B cell (primary cell): Measurements from ENCODE around the gene ZNF157.
"Not testable (repeated sequence)": the region's sequence is repeated elsewhere in the genome, so short reads cannot be mapped to it uniquely, and the experiment has no call there.

Source experiments
- CTCF ChIP-seq: fragments of 200-600 bp; IDR thresholded peaks from one replicate; pipeline ENCODE4 v1.8.0; 2022; ENCODE audit warnings: antibody characterized with exemption, mild to moderate bottlenecking
- EZH2 ChIP-seq: IDR thresholded peaks from 2 replicates; pipeline ENCODE4 v1.6.1; 2012; ENCODE audit warnings: borderline replicate concordance, low read depth, mild to moderate bottlenecking, moderate library complexity, low read length; ENCODE audit not compliant: insufficient read depth, poor library complexity, severe bottlenecking

DNA sequence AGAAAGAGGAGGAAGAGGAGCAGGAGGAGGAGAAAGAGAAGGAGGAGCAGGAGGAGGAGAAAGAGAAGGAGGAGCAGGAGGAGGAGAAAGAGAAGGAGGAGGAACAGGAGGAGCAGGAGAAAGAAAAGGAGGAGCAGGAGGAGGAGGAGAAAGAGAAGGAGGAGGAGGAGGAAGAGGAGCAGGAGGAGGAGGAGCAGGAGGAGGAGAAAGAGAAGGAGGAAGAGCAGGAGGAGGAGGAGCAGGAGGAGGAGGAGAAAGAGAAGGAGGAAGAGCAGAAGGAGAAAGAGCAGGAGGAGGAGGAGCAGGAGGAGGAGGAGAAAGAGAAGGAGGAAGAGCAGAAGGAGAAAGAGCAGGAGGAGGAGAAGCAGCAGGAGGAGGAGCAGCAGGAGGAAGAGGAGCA is 10.5 kb downstream of the ZNF157 start:
- not testable (repeated sequence) for TF ChIP-seq CTCF, EZH2
